Sigmoid colon (tissue), 7 donors: ENCODE data around the gene TM4SF18. TPM values are rescaled to one million over a fixed set of nuclear protein-coding genes. Genes with fewer than 3 reads are reported as not detected.

Source experiments
- DNase-seq: peaks from one replicate; pipeline ENCODE4 v3.0.0-alpha.2; 2019
- H3K27ac ChIP-seq, 4 donors: fragments of 200-600 bp; sonication (generic); one replicate each; pipeline ENCODE4 v1.5.1; 2016 to 2019; ENCODE audit warnings: mild to moderate bottlenecking in 1 of 4
- H3K27me3 ChIP-seq, 3 donors: fragments of 200-600 bp; sonication (generic); one replicate each; pipeline ENCODE4 v1.5.1; 2019; ENCODE audit warnings: mild to moderate bottlenecking in 1 of 3
- H3K36me3 ChIP-seq, 4 donors: fragments of 200-600 bp; sonication (generic); one replicate each; pipeline ENCODE4 v1.5.1; 2016 to 2019
- H3K4me1 ChIP-seq, 4 donors: fragments of 200-600 bp; sonication (generic); one replicate each; pipeline ENCODE4 v1.5.1; 2017 to 2019
- H3K4me3 ChIP-seq, 4 donors: fragments of 200-600 bp; sonication (generic); one replicate each; pipeline ENCODE4 v1.5.1; 2017 to 2019; ENCODE audit warnings: mild to moderate bottlenecking in 2 of 4, moderate library complexity in 1 of 4
- H3K9me3 ChIP-seq, 4 donors: fragments of 200-600 bp in 3 of 4; sonication (generic) in 3 of 4; one replicate each; pipeline versions ENCODE4 v1.5.1 to v1.6.1; 2013 to 2019
- EP300 ChIP-seq, 4 donors: sonication (generic); formaldehyde crosslinking; IDR thresholded peaks; one replicate each; pipeline ENCODE4 v1.6.1; 2017; ENCODE audit warnings: antibody characterized with exemption in 4 of 4
- POLR2A ChIP-seq, 2 donors: fragments of 450-650 bp; IDR thresholded peaks; one replicate each; pipeline ENCODE4 v1.6.1; 2016; ENCODE audit warnings: antibody characterized with exemption in 2 of 2, mild to moderate bottlenecking in 2 of 2, moderate library complexity in 2 of 2
- POLR2AphosphoS5 ChIP-seq, 4 donors: sonication (generic); formaldehyde crosslinking; IDR thresholded peaks; one replicate each; pipeline ENCODE4 v1.6.1; 2017; ENCODE audit warnings: antibody characterized with exemption in 4 of 4
- WGBS, 2 donors: extraction: QIAGEN DNeasy Blood & Tissue Kit; methylation state at CpG; one replicate each; pipeline ENCODE4 v1.1.7; 2013; 5-methylcytosine and 5-hydroxymethylcytosine counted together
- intact Hi-C: fragments of 100-400 bp; cut with DNase I; formaldehyde crosslinking; loops from one replicate; pipeline ENCODE4 v1.15.1; 2023
- polyA plus RNA-seq, 3 donors: library from polyadenylated mRNA; stranded (reverse); fragments of 200-250 nt; gene quantifications; one replicate each; pipeline ENCODE4 v1.2.3, GENCODE V29; 2013
- total RNA-seq, 4 donors: library from RNA; depleted of rRNA; stranded (reverse); fragments of >200 nt; gene quantifications; one replicate each; pipeline ENCODE4 v1.1.0, GENCODE V29; 2016
- TF ChIP-seq, protein P1 (sequence below), 4 experiments: fragments of 450-650 bp in 3 of 4; fragments of 200-600 bp in 1 of 4; IDR thresholded peaks; one replicate each; pipeline ENCODE4 v1.5.1; 2016 to 2019; ENCODE audit warnings: antibody characterized with exemption in 4 of 4, mild to moderate bottlenecking in 3 of 4, moderate library complexity in 2 of 4
- donor health status: healthy with polysubstance abuse.
- donor health status: Bipolar disorder and iron deficiency.
- donor health status: healthy.

Gene TM4SF18
- total and polyA plus RNA-seq, 7 donors, result 0.46 to 11.6 (median 2.3) TPM

GRCh38 chr3:149317072-149317471 lies 16.4 kb downstream of the TM4SF18 start:
- H3K27ac ChIP-seq, result no peak overlapping the region
- no peak for DNase-seq
- no peaks in the 10 kb centered on the region for H3K27me3 ChIP-seq
- intact Hi-C loops, result no loop called here
- no peaks in the 10 kb centered on the region for H3K9me3 ChIP-seq
- H3K4me1 ChIP-seq, result no peaks in the 10 kb centered on the region
- H3K36me3 ChIP-seq, result no peaks in the 10 kb centered on the region
- no peak overlapping the region for H3K4me3 ChIP-seq
- WGBS, 2 donors, result 89 to 100% methylated on average over 1 of the region's 1 CpG
- TF ChIP-seq EP300 (IDR thresholded peaks at IDR 0.05) (no peak), POLR2AphosphoS5 (IDR thresholded peaks at IDR 0.05) (no peak), POLR2A (IDR thresholded peaks at IDR 0.05) (no peak)
- TF ChIP-seq, protein P1, sequence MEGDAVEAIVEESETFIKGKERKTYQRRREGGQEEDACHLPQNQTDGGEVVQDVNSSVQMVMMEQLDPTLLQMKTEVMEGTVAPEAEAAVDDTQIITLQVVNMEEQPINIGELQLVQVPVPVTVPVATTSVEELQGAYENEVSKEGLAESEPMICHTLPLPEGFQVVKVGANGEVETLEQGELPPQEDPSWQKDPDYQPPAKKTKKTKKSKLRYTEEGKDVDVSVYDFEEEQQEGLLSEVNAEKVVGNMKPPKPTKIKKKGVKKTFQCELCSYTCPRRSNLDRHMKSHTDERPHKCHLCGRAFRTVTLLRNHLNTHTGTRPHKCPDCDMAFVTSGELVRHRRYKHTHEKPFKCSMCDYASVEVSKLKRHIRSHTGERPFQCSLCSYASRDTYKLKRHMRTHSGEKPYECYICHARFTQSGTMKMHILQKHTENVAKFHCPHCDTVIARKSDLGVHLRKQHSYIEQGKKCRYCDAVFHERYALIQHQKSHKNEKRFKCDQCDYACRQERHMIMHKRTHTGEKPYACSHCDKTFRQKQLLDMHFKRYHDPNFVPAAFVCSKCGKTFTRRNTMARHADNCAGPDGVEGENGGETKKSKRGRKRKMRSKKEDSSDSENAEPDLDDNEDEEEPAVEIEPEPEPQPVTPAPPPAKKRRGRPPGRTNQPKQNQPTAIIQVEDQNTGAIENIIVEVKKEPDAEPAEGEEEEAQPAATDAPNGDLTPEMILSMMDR (IDR thresholded peaks at IDR 0.05), result no peak

GRCh38 chr3:149316437-149316836 lies 17.0 kb downstream of the TM4SF18 start:
- H3K36me3 ChIP-seq, result no peaks in the 10 kb centered on the region
- H3K4me1 ChIP-seq, result no peaks in the 10 kb centered on the region
- H3K27me3 ChIP-seq, result no peaks in the 10 kb centered on the region
- no peak overlapping the region for H3K27ac ChIP-seq
- intact Hi-C loops, result no loop called here
- no peak for DNase-seq
- WGBS, 2 donors, result 19 to 67% methylated on average over 2 of the region's 2 CpGs
- H3K9me3 ChIP-seq, result no peaks in the 10 kb centered on the region
- no peak overlapping the region for H3K4me3 ChIP-seq
- TF ChIP-seq POLR2AphosphoS5 (IDR thresholded peaks at IDR 0.05) (no peak), POLR2A (IDR thresholded peaks at IDR 0.05) (no peak), EP300 (IDR thresholded peaks at IDR 0.05) (no peak)
- TF ChIP-seq, protein P1 (IDR thresholded peaks at IDR 0.05), result no peak

DNA sequence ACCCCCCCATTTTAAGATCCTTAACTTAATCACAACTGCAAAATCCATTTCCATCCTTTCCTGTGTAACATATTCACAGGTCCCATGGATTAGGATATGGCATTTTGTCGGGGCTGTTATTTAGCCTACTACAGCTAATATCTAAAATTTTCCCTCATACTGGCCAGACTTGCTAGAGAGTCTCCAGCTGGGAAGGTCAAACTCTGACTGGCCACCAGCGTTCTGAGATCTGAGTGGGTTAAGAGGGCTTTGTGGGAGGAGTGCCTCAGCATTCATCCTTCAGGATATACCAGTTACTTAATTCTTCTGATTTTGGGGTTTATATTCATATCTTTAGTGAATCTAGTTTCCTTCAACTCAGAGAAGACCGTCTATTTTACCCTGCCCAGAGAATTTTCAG lies 17.7 kb downstream of the TM4SF18 start:
- TF ChIP-seq POLR2A (IDR thresholded peaks at IDR 0.05), result no peak
- TF ChIP-seq, protein P1 (IDR thresholded peaks at IDR 0.05), result no peak
- no peak for TF ChIP-seq POLR2AphosphoS5 (IDR thresholded peaks at IDR 0.05)
- no peak for TF ChIP-seq EP300 (IDR thresholded peaks at IDR 0.05)
- WGBS, 2 donors, result 84 to 92% methylated on average over 3 of the region's 3 CpGs
- Histone ChIP-seq H3K36me3 (no peaks in the 10 kb centered on the region), H3K9me3 (no peaks in the 10 kb centered on the region), H3K4me1 (no peaks in the 10 kb centered on the region), H3K27ac (no peak overlapping the region), H3K27me3 (no peaks in the 10 kb centered on the region), H3K4me3 (no peak overlapping the region)
- no peak for DNase-seq
- intact Hi-C loops, result no loop called here

DNA sequence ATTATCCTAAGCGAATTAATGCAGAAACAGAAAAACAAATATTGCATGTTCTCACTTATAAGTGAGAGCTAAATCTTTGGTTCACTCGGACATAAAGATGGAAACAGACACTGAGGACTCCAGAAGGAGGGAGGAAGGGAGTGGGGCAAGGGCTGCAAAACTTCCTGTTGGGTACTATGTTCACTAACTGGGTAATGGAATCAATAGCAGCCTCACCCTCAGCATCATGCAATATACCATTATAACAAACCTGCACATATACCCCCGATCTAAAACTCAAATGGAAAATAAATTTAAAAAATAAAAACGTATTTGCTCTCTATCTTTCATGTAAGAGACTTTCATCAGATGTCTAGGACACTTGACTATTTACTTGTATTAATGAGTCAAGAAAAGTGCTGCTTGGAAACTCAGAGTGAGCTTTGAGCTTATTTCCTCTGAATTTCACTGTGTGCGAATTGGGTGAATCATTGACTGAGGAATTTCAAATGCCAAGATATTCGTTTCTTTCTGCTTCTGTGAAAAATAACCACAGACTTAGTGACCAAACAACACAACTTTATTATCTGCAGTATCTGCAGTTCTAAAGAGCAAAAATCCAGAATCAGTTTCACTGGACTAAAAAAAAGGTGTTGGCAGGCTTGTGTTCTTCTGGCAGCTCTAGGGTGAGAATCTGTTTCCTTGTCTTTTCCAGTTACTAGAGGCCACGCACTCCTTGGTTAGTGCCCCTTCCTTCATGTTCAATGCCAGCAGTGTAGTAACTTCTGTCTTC lies 18.4 kb downstream of the TM4SF18 start:
- intact Hi-C loops, result no loop called here
- no peak for DNase-seq
- Histone ChIP-seq H3K36me3 (no peaks in the 10 kb centered on the region), H3K4me3 (no peak overlapping the region), H3K27ac (no peak overlapping the region), H3K27me3 (no peaks in the 10 kb centered on the region), H3K9me3 (no peaks in the 10 kb centered on the region), H3K4me1 (no peaks in the 10 kb centered on the region)
- no peak for TF ChIP-seq POLR2A (IDR thresholded peaks at IDR 0.05)
- WGBS, 2 donors, result 58 to 71% methylated on average over 7 of the region's 7 CpGs

- Histone ChIP-seq H3K36me3 (no peaks in the 10 kb centered on the region), H3K4me1 (no peaks in the 10 kb centered on the region), H3K9me3 (no peaks in the 10 kb centered on the region), H3K4me3 (no peak overlapping the region), H3K27ac (no peak overlapping the region), H3K27me3 (no peaks in the 10 kb centered on the region)
- WGBS, 2 donors, result 43 to 69% methylated on average over 1 of the region's 1 CpG
- TF ChIP-seq POLR2A (IDR thresholded peaks at IDR 0.05), result no peak
- TF ChIP-seq EP300 (IDR thresholded peaks at IDR 0.05), result no peak
- TF ChIP-seq, protein P1 (IDR thresholded peaks at IDR 0.05), result no peak
- no peak for TF ChIP-seq POLR2AphosphoS5 (IDR thresholded peaks at IDR 0.05)
- no peak for DNase-seq
- intact Hi-C loops, result no loop called here
Measured at GRCh38 chr3:149313542-149313941, 19.9 kb downstream of the TM4SF18 start.
